H54 (cell line): ENCODE results near the gene MYL5.

Experiments used
- DNase-seq: peaks from one replicate; pipeline ENCODE4 v3.0.0; 2011; ENCODE audit warnings: low spot score, mixed read lengths; ENCODE audit not compliant: insufficient read length
- FAIRE-seq: peaks from 3 replicates; lab custom pipeline; 2011; peaks lifted over from hg19 to GRCh38; lab: Jason Lieb, UNC
- POLR2A ChIP-seq: IDR thresholded peaks from 2 replicates; pipeline ENCODE4 v1.6.1; 2011; ENCODE audit warnings: low read depth, mild to moderate bottlenecking, low read length

MYL5 gene

GRCh38 chr4:677431-678293, 3.3 kb downstream of the MYL5 start:
- TF ChIP-seq POLR2A: no peak
- no peak for DNase-seq
- no peak for FAIRE-seq

GRCh38 chr4:678331-679103, 4.2 kb downstream of the MYL5 start:
- DNase-seq: no peak
- TF ChIP-seq POLR2A: no peak
- no peak for FAIRE-seq

- DNase-seq: no peak
- no peak for TF ChIP-seq POLR2A
- no peak for FAIRE-seq
Observed at GRCh38 chr4:679104-679481, 4.8 kb downstream of the MYL5 start.

GRCh38 chr4:679629-680028, 5.3 kb downstream of the MYL5 start:
- FAIRE-seq (no peak), DNase-seq (no peak)
- TF ChIP-seq POLR2A: no peak

- no peak for TF ChIP-seq POLR2A
Observed at GRCh38 chr4:680091-680490, 5.7 kb downstream of the MYL5 start.

GRCh38 chr4:680551-680927, 6.2 kb downstream of the MYL5 start:
- DNase-seq (no peak), FAIRE-seq (no peak)
- TF ChIP-seq POLR2A: no peak

More at GRCh38 chr4:680091-680490, 5.7 kb downstream of the MYL5 start:
- FAIRE-seq: no peak
- no peak for DNase-seq

- FAIRE-seq: no peak
- no peak for DNase-seq
- TF ChIP-seq POLR2A: no peak
Observed at GRCh38 chr4:680928-681645, 6.7 kb downstream of the MYL5 start.

GRCh38 chr4:681736-682451, 7.6 kb downstream of the MYL5 start:
- TF ChIP-seq POLR2A: no peak
- no peak for DNase-seq
- no peak for FAIRE-seq

- DNase-seq: no peak
Observed at GRCh38 chr4:682490-683172, 8.3 kb downstream of the MYL5 start.

GRCh38 chr4:683247-683897, 9.0 kb downstream of the MYL5 start:
- FAIRE-seq (no peak), DNase-seq (no peak)
- no peak for TF ChIP-seq POLR2A

More at GRCh38 chr4:682490-683172, 8.3 kb downstream of the MYL5 start:
- no peak for FAIRE-seq
- TF ChIP-seq POLR2A: no peak

GRCh38 chr4:683982-684622, 9.8 kb downstream of the MYL5 start:
- no peak for TF ChIP-seq POLR2A
- no peak for FAIRE-seq

More at GRCh38 chr4:683982-684622, 9.8 kb downstream of the MYL5 start:
- peak; percentile 58 for DNase-seq
